ENCODE measurements around the gene TIMELESS. TPM values are rescaled to one million over a fixed set of nuclear protein-coding genes. Genes with fewer than 3 reads are reported as not detected.

Gene TIMELESS
- total RNA-seq, 1 experiment from 2014 or later = 47.0 TPM

- CTCF ChIA-PET = no interaction called here
Observed at GRCh38 chr12:56479625-56480024, 30.4 kb upstream of the TIMELESS start.

More at GRCh38 chr12:56479625-56480024, 30.4 kb upstream of the TIMELESS start:
- Histone ChIP-seq H3K4me3 (replicated peaks in 1 of 2; ENCODE audit: low read depth in 1 of 2, low read length in 2 of 2) (no peak overlapping the region), H3K27me3 (ENCODE audit: insufficient read depth, low read length) (no peaks in the 10 kb centered on the region), H3K27ac (ENCODE audit: low read depth, low read length) (no peak overlapping the region), H3K9ac (ENCODE audit: low read length) (no peak overlapping the region), H2AFZ (ENCODE audit: low read depth, low read length, poor library complexity, severe bottlenecking) (no peak overlapping the region), H3K79me2 (ENCODE audit: insufficient read depth, low read length) (no peaks in the 10 kb centered on the region), H3K36me3 (ENCODE audit: control insufficient read depth in 1 of 2, insufficient read depth in 2 of 2, low read length in 2 of 2) (no peaks in the 10 kb centered on the region), H3K4me1 (ENCODE audit: control insufficient read depth in 1 of 2, insufficient read depth in 2 of 2, low read length in 2 of 2) (peaks cover 0 to 10% of the 10 kb centered on the region in 2 experiments; a peak in 1 of 4 replicates), H4K20me1 (ENCODE audit: insufficient read depth) (no peaks in the 10 kb centered on the region), H3K9me3 (ENCODE audit: control insufficient read depth in 1 of 2, insufficient read depth in 1 of 2, low read depth in 1 of 2, low read length in 2 of 2) (no peaks in the 10 kb centered on the region), H3K4me2 (ENCODE audit: low read length) (no peak overlapping the region), H3K9me2 (ENCODE audit: insufficient read depth) (no peaks in the 10 kb centered on the region)
- no peak for DNase-seq (ENCODE audit: low read depth, low spot score)
- intact Hi-C loops (cut with micrococcal nuclease) = no loop called here
- no peak for ATAC-seq
- no TSS peak for BruUV-seq (replicated peaks)
- ChIA-PET RAD21 (ENCODE audit: low non-redundant PET in 1 of 2, low total read pairs in 2 of 2, uncharacterized antibody in 2 of 2, unreplicated experiment in 2 of 2) (no interaction called here), POLR2A (no interaction called here)
- TF ChIP-seq ELF1 (IDR thresholded peaks at IDR 0.05; ENCODE audit: borderline replicate concordance, low read depth) = no peak
- TF ChIP-seq EZH2 (IDR thresholded peaks at IDR 0.05) = no peak
- TF ChIP-seq SIN3A (IDR thresholded peaks at IDR 0.05; ENCODE audit: low read depth) = no peak
- no peak for TF ChIP-seq REST (IDR thresholded peaks at IDR 0.05; ENCODE audit: low read depth)
- TF ChIP-seq RAD21 (IDR thresholded peaks at IDR 0.05; ENCODE audit: low read depth) = no peak
- no peak for TF ChIP-seq CTCF (IDR thresholded peaks at IDR 0.05 in 2 of 3, conservative IDR thresholded peaks at IDR 0.05 in 1 of 3; ENCODE audit: borderline replicate concordance in 1 of 3, insufficient read depth in 1 of 3, low read depth in 2 of 3, low read length in 2 of 3)
- TF ChIP-seq ATF3 (IDR thresholded peaks at IDR 0.05) = no peak
- no peak for TF ChIP-seq ZFX (IDR thresholded peaks at IDR 0.05)
- no peak for TF ChIP-seq POLR2A (IDR thresholded peaks at IDR 0.05; ENCODE audit: borderline replicate concordance, extremely low read depth, insufficient read depth, insufficient read length)
- no peak for TF ChIP-seq SP1 (IDR thresholded peaks at IDR 0.05; ENCODE audit: low read depth)

All from HCT116 (cell line).